IPS-NIHi7 (cell line): Measurements from ENCODE around the gene PHF14.

ENCODE experiments used
- DNase-seq: peaks from one replicate; pipeline ENCODE4 v3.0.0; 2012; ENCODE audit warnings: mixed read lengths; ENCODE audit errors: extremely low spot score

PHF14 gene

DNA sequence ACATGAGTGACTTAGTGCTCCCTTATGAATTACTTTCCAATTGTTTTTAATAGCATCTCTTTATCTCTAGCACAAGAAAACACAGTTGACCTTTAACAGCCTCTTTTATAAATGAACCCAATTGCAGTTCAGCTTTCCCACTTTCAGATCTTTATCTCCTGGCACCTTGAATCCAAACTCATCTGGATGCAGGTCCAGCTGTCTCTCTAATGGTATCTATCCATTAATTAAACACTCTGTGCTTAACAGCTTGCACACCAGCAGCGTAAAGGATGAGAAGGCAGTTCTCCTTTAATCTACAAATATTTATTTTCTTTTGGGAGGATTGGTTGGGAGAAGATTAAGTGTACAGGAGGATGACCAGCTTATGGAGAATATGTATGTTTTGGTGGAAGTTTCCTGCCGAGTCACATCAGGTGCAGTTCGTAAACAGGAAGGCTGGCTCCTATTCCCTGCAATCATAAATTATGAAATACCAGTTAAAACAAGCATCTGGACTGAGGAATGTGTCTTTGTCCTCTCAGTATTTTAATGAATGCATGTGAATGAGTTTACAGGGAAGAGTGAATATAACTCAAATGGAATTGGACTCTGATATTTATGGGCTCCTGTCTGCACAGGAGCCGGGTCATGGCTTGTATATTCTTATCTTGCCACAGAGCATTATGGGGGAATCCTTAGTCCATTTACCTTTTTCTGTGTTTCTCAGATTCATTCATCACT lies 232.7 kb downstream of the PHF14 start:
- DNase-seq = no peak

DNA sequence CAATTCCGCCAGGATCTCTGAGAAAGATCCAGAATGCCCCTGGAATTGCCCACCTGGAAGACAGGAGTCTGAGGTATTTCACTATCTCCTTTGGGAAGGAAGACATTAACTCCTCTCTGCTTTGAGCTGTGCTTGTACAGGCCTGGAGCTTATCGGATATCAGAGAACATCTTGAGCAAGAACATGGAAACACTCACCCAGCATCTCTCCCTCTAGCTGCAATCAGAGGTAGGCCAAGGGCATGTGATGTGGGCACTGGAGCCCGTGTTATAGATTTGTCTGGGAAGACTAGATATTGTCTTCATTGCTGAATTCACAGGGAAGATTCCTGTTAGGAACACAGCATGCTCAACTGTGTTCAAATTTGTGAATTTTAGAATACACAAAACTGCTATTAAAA lies 233.9 kb downstream of the PHF14 start:
- no peak for DNase-seq

DNA sequence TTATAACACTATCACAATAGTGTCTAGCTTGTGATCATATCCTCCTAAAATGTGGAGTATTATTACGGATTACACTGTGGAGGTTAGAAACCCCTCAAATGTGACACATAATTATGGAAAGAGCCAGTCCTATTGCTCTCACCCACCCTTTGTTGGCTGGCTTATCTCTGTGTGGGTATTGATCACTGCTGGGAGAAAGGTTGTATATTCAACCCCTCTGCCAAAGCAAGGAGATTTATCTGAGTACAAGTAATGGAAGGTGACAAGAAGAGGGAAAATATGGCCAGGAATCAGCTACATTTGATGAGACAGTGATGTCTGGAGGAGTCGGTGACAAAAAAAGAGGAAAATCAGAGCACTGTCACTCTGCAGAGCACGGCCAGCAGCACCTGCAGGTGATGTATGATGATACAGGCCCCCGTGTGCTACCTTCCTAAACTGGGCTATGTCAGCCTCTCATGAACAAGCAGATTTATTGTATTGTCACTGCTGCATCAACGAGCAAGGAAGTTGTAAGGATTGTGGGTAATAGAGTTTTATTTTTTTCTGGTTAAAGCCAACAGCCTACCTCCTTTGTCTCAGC lies 235.3 kb downstream of the PHF14 start:
- no peak for DNase-seq

DNA sequence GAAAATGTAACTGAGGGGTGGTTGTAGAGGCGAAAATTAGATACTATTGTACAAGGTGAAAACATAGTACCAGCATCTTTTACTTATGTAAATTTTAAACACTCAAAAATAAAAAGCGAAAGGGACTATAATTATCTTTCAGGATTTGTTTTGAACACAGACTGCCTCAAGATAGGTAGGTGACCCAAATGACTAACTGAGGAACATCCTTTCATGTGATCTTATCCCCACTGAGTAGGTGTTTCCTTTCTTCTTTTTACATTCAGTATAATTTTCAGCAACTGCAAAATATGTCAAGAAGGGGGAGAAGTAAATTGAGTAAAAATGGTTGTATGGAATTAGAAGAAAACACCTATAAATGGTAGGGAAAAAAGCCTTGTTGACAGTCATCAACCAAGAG lies 236.7 kb downstream of the PHF14 start:
- no peak for DNase-seq

DNA sequence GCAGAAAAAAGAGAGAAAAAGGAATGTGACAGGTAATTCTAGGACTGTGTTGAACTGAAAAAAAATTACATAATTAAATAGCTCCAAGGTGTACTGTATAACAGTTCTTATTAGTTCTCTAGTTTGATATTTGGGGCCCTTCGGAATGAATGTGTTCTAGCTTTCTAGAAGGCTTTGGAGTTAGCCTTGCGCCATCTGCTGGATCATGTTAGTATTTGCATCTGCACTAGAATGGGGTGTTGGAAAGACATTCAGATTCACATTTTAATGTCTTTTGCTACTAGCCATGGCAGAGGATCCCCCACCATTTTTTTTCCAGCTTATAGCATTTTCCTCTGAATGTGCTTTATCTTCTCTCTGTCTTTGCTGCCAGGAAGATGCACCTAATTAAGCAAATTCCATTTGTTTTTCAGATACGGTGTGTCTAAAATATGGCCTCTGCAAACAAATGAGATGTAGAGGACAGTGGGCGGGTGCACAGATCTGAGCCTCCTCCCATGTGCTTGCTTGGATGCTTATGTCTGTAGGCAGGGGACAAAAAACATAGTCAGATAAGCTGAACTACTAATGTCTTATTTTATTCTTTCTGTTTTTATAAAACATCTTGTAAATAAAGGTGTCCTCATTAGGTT lies 238.5 kb downstream of the PHF14 start:
- DNase-seq = peak; percentile 54

DNA sequence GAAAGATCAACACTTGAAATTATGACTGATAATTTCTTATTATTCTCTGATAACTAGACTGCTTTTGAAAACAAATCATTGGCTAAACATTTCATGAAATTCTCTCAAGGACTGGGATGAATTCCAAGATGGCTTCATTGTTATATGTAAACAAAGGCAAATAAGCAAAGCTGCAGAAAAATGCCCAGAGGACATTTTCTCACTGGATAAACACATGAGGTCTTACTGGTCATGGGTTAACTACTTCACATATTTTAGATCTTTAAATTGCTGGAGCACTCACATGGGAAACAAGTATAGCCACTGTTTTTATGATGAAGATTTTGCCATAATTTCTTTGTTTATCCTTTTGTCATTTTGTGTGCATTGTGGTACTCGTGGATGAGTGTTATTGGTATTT lies 239.1 kb downstream of the PHF14 start:
- DNase-seq = no peak

DNA sequence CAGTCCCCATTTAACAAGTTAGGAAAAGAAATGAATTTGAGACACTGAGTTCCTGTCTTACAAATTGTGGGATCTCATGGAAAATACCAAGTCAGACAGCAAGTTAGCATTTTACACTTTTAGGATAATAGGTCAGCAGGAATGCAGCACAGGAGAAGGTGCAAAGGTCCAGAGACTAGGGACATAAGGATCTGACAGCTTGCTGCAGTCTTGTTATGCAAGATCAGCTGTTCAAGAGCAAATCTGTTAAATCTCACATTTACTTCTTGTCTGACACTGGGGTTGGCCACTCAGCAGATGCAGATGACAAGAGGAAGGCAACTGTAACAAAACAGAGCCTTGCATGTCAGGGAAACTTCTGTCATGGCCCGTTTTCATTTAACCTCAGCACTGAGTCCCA lies 239.6 kb downstream of the PHF14 start:
- DNase-seq = no peak

DNA sequence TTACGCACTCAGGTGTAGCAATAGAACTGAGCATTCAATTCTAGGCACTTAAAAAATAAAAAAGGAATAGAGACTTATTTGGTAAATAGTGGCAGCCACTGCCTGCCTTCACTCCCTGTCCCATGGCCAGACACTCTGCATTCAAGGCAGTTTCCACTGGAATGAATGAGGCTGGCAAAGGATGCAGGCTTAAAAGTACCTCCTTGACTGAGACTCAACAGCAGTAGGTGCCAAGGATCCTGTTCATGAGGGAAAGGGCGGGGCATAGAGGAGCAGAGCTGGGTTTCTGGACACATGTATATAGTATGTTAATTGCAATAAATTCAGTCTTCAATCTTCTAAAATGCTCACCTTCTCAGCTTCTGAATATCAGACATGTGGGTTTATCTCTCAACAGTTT lies 242.6 kb downstream of the PHF14 start:
- DNase-seq = no peak

DNA sequence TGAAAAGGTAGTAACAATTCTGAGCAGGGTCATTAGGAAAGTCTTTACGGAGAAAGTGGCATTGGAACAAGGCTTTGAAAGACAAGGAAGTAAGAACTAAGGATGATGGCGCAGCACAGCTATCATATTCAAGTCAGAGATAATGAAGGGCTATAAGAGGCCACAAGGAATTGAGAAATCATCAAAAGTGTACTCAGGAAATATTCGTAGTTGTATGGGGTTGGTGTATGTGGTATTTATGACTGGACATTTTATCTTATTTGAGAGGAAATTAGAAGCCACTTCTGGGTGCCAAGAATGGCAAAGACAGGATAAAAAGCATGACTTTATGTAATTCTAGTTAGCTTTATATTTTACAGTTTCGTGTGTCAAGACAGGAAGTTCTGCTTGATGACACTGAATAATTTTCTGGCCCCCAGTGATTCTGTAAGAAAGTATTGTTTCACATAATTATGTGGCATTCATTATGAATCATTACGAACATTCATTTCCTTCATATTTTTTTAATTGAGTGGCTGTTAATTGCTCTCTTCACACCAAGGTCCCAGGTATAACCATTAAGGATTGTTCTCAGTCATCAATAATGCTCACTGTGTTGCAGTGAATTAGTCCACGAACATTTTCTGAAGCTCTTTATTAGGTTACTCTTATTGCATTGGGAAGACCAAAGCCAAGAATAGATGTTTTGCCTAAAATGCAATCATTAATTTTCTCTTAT lies 244.3 kb downstream of the PHF14 start:
- no peak for DNase-seq
